ENCODE results near the gene SYNJ2. TPM values are rescaled to one million over a fixed set of nuclear protein-coding genes. Genes with fewer than 3 reads are reported as not detected.

The SYNJ2 gene
- total and polyA plus RNA-seq, 2 donors (not counting 3 experiments of a cell fraction or from before 2014, with no cell fraction given) = 35.1 to 78.2 TPM

DNA sequence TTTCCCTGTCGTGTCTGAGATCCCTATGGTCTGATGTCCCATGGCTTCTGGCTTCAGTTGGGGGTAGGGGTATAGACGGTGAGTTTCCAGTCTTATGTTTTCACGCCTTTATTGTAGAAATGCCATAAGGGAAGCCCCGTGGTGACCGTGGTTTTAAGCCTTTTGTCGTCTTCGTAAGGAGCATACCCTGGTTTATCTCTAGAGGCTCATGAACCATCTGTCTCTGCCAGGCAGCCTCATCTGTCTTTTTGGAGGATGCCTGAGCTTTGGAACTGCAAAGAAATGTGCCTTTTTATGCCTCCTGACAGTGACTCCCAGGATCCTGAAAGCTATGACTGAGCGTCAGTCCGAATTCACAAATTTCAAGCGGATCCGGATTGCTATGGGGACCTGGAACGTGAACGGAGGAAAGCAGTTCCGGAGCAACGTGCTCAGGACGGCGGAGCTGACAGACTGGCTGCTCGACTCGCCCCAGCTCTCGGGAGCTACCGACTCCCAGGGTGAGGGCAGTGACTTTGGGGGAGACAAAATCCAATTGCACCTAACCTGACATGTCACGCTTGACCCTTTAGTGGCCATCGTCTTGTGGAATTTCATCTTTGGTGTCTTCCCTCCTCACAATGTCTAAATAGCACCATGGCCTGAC lies 84.6 kb downstream of the SYNJ2 start:
- dilution Hi-C loops (cut with MboI; ENCODE audit: extremely low pct_ligation_motif_present, low sequenced_read_pairs) = no loop called here
- DNase-seq (ENCODE audit: low read depth, low spot score) (no peak), FAIRE-seq (no peak)
- TF ChIP-seq POLR2A (IDR thresholded peaks at IDR 0.05; ENCODE audit: low read depth, low read length) (no peak), MYC (IDR thresholded peaks at IDR 0.05; ENCODE audit: low read depth, low read length) (no peak), GATA2 (IDR thresholded peaks at IDR 0.05; ENCODE audit: insufficient read depth, insufficient read length, low read depth, low read length) (no peak), EZH2 (IDR thresholded peaks at IDR 0.05; ENCODE audit: borderline replicate concordance, low read depth, low read length, severe bottlenecking) (no peak), JUN (IDR thresholded peaks at IDR 0.05; ENCODE audit: borderline replicate concordance, insufficient read depth, insufficient read length, low read depth) (no peak), FOS (IDR thresholded peaks at IDR 0.05; ENCODE audit: borderline replicate concordance, insufficient read depth, low read length) (no peak)
- TF ChIP-seq, protein P1, sequence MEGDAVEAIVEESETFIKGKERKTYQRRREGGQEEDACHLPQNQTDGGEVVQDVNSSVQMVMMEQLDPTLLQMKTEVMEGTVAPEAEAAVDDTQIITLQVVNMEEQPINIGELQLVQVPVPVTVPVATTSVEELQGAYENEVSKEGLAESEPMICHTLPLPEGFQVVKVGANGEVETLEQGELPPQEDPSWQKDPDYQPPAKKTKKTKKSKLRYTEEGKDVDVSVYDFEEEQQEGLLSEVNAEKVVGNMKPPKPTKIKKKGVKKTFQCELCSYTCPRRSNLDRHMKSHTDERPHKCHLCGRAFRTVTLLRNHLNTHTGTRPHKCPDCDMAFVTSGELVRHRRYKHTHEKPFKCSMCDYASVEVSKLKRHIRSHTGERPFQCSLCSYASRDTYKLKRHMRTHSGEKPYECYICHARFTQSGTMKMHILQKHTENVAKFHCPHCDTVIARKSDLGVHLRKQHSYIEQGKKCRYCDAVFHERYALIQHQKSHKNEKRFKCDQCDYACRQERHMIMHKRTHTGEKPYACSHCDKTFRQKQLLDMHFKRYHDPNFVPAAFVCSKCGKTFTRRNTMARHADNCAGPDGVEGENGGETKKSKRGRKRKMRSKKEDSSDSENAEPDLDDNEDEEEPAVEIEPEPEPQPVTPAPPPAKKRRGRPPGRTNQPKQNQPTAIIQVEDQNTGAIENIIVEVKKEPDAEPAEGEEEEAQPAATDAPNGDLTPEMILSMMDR (IDR thresholded peaks at IDR 0.05; ENCODE audit: extremely low read depth in 1 of 2, insufficient read depth in 1 of 2, low read depth in 1 of 2, low read length in 2 of 2) = no peak
- H3K79me2 ChIP-seq (ENCODE audit: control insufficient read depth, insufficient read depth, low read length) = peaks cover 5% of the 10 kb centered on the region
- H3K4me1 ChIP-seq (ENCODE audit: control insufficient read depth, extremely low read depth, insufficient read depth, low read length) = peaks cover 43% of the 10 kb centered on the region
- ChIA-PET CTCF (interaction anchor here (4.6 to 8.4 kb wide), 2 partner anchors 8 to 40 kb away, joined by 30 to 83 read pairs; no protein-coding TSS in a partner anchor), POLR2A (no interaction called here)
- no peaks in the 10 kb centered on the region for H3K9me3 ChIP-seq (replicated peaks; ENCODE audit: control insufficient read depth, insufficient read depth, low read length)
- H3K9me1 ChIP-seq (replicated peaks; ENCODE audit: control insufficient read depth, extremely low read depth, insufficient read depth, low read length) = no peaks in the 10 kb centered on the region
- H4K20me1 ChIP-seq (replicated peaks; ENCODE audit: control insufficient read depth, extremely low read depth, insufficient read depth, low read length) = no peaks in the 10 kb centered on the region
- H3K27me3 ChIP-seq (ENCODE audit: control insufficient read depth in 2 of 2, insufficient read depth in 2 of 2, low read length in 2 of 2) = no peaks in the 10 kb centered on the region
- intact Hi-C loops (cut with micrococcal nuclease) = loop anchor here (5.0 to 10.0 kb wide), 2 partner anchors 244 to 751 kb away; partner anchors contain the start of gene SNX9
- H3K4me2 ChIP-seq (ENCODE audit: insufficient read depth, low read length) = no peak overlapping the region
- BruUV-seq (replicated peaks) = no TSS peak
- peak overlapping the region; percentile 99 for H3K27ac ChIP-seq (ENCODE audit: insufficient read depth, low read depth, low read length)
- H3K9ac ChIP-seq (replicated peaks; ENCODE audit: extremely low read depth, insufficient read depth, low read length) = no peak overlapping the region
- no peak overlapping the region for H2AFZ ChIP-seq (ENCODE audit: low read depth, low read length)
- peaks cover 5 to 38% of the 10 kb centered on the region in 2 experiments for H3K36me3 ChIP-seq (ENCODE audit: control insufficient read depth in 2 of 2, extremely low read depth in 1 of 2, insufficient read depth in 2 of 2, low read length in 2 of 2)
- no peak overlapping the region for H3K4me3 ChIP-seq (replicated peaks in 1 of 3; ENCODE audit: insufficient read depth in 1 of 3, low read depth in 1 of 3, low read length in 3 of 3)
